NT2/D1 (cell line): ENCODE data around the gene PRKAB1.

ENCODE experiments used
- SUZ12 ChIP-seq: IDR thresholded peaks from 2 replicates; pipeline ENCODE4 v1.6.1; 2011; ENCODE audit not compliant: insufficient read length, insufficient read depth; ENCODE audit errors: extremely low read depth
- YY1 ChIP-seq: IDR thresholded peaks from 2 replicates; pipeline ENCODE4 v1.6.1; 2011; ENCODE audit not compliant: insufficient read length, insufficient read depth
- ZNF274 ChIP-seq: IDR thresholded peaks from 2 replicates; pipeline ENCODE4 v1.6.1; 2011; ENCODE audit warnings: mild to moderate bottlenecking, low read depth, low read length

GRCh38 chr12:119685375-119685774 lies 17.4 kb downstream of the PRKAB1 start:
- TF ChIP-seq YY1 (no peak), ZNF274 (no peak), SUZ12 (no peak)
